Coronary artery (tissue), 2 donors: ENCODE results near the gene STARD6.
"Not testable (repeated sequence)": the region's sequence is repeated elsewhere in the genome, so short reads cannot be mapped to it uniquely, and the experiment has no call there.

Experiments
- DNase-seq: peaks from one replicate; pipeline ENCODE4 v3.0.0-alpha.2; 2017; ENCODE audit warnings: low spot score
- H3K27ac ChIP-seq, 2 donors: fragments of 200-600 bp; sonication (generic); one replicate each; pipeline ENCODE4 v1.5.1; 2016 to 2019
- H3K4me3 ChIP-seq: fragments of 200-600 bp; sonication (generic); 2 replicates; pipeline ENCODE4 v1.5.1; 2016; ENCODE audit warnings: mild to moderate bottlenecking, moderate library complexity
- TF ChIP-seq, protein P1 (sequence below): fragments of 200-600 bp; sonication (generic); IDR thresholded peaks from one replicate; pipeline ENCODE4 v1.5.1; 2019; ENCODE audit warnings: antibody characterized with exemption

The STARD6 gene

DNA sequence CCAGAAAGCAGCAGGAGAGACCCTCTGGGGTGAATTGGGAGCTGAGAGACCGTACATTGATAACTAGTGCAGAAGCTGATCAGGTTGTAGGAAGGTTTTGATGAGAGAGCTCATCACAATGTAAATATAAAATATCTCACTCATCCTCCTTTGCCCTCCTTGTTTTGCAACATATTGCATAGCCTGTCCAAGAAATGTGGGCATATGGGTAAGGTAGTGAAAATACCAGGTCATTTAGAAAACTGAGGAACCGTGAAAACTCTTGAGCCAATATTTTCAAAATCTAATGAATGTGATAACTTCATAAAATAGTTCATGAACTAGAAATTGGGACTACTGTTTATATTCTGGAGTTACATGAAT, 31.5 kb upstream of the STARD6 start:
- Histone ChIP-seq H3K4me3 (no peak overlapping the region), H3K27ac (no peak overlapping the region)
- DNase-seq: no peak
- TF ChIP-seq, protein P1, sequence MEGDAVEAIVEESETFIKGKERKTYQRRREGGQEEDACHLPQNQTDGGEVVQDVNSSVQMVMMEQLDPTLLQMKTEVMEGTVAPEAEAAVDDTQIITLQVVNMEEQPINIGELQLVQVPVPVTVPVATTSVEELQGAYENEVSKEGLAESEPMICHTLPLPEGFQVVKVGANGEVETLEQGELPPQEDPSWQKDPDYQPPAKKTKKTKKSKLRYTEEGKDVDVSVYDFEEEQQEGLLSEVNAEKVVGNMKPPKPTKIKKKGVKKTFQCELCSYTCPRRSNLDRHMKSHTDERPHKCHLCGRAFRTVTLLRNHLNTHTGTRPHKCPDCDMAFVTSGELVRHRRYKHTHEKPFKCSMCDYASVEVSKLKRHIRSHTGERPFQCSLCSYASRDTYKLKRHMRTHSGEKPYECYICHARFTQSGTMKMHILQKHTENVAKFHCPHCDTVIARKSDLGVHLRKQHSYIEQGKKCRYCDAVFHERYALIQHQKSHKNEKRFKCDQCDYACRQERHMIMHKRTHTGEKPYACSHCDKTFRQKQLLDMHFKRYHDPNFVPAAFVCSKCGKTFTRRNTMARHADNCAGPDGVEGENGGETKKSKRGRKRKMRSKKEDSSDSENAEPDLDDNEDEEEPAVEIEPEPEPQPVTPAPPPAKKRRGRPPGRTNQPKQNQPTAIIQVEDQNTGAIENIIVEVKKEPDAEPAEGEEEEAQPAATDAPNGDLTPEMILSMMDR: no peak

DNA sequence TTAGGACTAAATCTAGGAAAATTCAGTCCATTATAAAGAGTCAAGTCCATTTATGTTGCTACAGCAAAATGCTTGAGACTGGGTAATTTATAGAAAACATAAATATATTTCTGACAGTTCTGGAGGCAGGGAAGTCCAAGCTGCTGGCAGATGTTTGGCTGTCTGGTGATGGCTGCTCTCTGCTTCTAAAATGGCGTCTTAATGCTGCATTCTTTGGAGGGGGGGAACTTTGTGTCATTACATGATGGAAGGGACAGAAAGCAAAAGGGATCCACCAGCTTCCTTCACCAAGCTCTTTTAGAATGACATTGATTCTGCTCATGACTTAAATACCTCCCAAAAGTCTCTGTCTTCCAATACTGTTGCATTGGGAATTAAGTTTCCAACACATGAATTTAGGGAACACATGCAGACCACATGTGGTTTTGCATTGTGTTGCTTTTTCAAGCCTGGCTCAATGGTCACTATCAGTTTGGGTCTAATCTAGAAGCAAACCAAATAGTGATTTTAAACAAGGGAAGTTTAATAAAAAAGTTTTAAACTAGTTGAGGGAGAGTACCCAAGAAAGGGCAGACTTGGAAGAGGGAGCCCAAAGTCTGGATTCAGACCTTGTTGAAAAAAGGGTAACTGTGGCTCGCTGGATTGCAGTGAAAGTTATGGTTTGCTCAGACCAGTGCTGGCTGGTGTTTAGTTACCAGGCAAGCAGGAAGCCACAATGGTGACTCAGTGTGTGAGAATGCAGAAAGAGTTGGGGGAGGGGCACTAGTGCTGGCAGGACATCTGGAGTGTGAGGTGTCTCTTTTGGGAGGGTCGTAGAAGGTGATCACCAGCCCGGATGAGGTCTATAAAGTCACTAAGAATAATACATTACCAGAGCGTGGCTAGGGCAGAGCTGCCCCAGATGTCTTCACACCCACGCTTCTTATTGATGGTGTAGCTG, 30.8 kb upstream of the STARD6 start:
- TF ChIP-seq, protein P1: no peak
- no peak for DNase-seq
- H3K4me3 ChIP-seq: no peak overlapping the region
- no peak overlapping the region for H3K27ac ChIP-seq

GRCh38 chr18:54387631-54388030, 30.0 kb upstream of the STARD6 start:
- no peak for DNase-seq
- TF ChIP-seq, protein P1: no peak
- Histone ChIP-seq H3K27ac (no peak overlapping the region), H3K4me3 (no peak overlapping the region)

GRCh38 chr18:54386800-54387495, 29.3 kb upstream of the STARD6 start:
- not testable (repeated sequence) for H3K27ac ChIP-seq, H3K4me3 ChIP-seq, DNase-seq

- Histone ChIP-seq H3K27ac (no peak overlapping the region), H3K4me3 (no peak overlapping the region)
- TF ChIP-seq, protein P1: no peak
- DNase-seq: no peak
These were observed 28.4 kb upstream of the STARD6 start for GRCh38 chr18:54386043-54386442.

DNA sequence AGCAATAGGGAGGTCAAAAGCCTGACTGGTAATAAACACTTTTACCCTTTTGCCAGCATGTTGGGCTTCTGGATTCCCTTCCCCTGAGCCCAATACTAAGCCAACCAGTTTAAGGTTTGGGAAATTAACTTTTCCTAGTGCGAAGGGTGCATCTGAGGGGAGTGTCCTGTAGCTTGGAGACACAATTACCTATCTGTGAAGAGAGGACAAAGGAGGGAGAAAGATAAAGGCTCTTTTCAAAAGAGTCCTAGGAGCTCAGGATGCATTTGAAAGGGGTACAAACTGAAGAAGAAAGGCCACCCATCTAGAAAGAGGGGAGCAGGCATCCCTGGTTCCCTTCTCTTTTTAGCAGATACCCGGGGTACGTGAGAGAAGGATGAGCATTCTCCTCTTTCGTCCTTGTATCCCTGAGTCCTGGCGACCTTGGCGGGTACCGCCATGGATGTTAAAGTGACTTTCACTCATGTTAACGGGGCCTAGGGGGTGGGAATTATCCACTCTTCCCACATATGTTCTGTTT, 25.1 kb upstream of the STARD6 start:
- no peak for DNase-seq
- TF ChIP-seq, protein P1: no peak
- Histone ChIP-seq H3K27ac (no peak overlapping the region), H3K4me3 (no peak overlapping the region)

DNA sequence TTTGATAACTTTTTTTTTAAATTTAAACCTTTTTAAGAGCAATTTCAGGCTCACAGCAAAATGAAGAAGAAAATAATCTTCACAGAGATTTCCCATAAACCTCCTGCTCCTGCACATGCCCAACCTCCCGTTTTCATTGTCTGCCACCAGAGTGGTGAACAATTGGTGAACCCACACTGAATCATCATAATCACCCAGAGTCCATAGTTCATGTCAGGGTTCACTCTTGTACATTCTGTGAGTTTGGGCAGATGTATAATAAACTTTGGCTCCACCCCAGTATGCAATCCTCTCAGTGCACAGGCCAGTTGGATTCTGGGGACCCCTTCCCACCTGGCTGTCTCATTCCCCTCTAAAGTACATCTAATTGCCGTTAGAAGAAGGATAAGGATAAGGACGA, 24.4 kb upstream of the STARD6 start:
- H3K4me3 ChIP-seq: no peak overlapping the region
- no peak for DNase-seq
- no peak overlapping the region for H3K27ac ChIP-seq
- TF ChIP-seq, protein P1: no peak
